GM12891 (cell line): ENCODE measurements around the gene LIMS2.

Experiments
- POLR2A ChIP-seq: IDR thresholded peaks from 2 replicates; pipeline ENCODE4 v1.6.1; 2011; ENCODE audit warnings: low read depth, low read length, control low read depth
- POLR2AphosphoS5 ChIP-seq: IDR thresholded peaks from 2 replicates; pipeline ENCODE4 v1.6.1; 2011; ENCODE audit warnings: low read depth, low read length, control low read depth
- SPI1 ChIP-seq: IDR thresholded peaks from 2 replicates; pipeline ENCODE4 v1.6.1; 2011; ENCODE audit warnings: low read depth, low read length, control low read depth

GRCh38 chr2:127649100-127649611, 26.2 kb downstream of the LIMS2 start:
- TF ChIP-seq POLR2A (no peak), POLR2AphosphoS5 (no peak), SPI1 (no peak)
